Progenitor cell of endocrine pancreas (in vitro differentiated cells): Measurements from ENCODE around the gene GRHL1. TPM values are rescaled to one million over a fixed set of nuclear protein-coding genes. Genes with fewer than 3 reads are reported as not detected.

ENCODE experiments used
- DNase-seq: peaks from one replicate; pipeline ENCODE4 v3.0.0; 2021; ENCODE audit warnings: low spot score; ENCODE audit not compliant: unreplicated experiment
- H3K27ac Mint-ChIP-seq: 2 replicates; pipeline ENCODE4 v1.8.0; 2021; ENCODE audit warnings: mild to moderate bottlenecking, moderate library complexity, mixed read lengths
- H3K27me3 Mint-ChIP-seq: 2 replicates; pipeline ENCODE4 v1.8.0; 2021; ENCODE audit warnings: mixed read lengths
- H3K36me3 Mint-ChIP-seq: 2 replicates; pipeline ENCODE4 v1.8.0; 2022; ENCODE audit warnings: mixed read lengths; ENCODE audit not compliant: insufficient read depth
- H3K4me1 Mint-ChIP-seq: 2 replicates; pipeline ENCODE4 v1.8.0; 2021; ENCODE audit warnings: low read depth, mixed read lengths
- H3K4me3 Mint-ChIP-seq: 2 replicates; pipeline ENCODE4 v1.8.0; 2021; ENCODE audit warnings: low read depth, mild to moderate bottlenecking, moderate library complexity, mixed read lengths
- H3K9me3 Mint-ChIP-seq: 2 replicates; pipeline ENCODE4 v1.8.0; 2021; ENCODE audit warnings: low read depth, mixed read lengths
- CTCF ChIP-seq: fragments of 200-600 bp; sonication (generic); IDR thresholded peaks from one replicate; pipeline ENCODE4 v1.5.0; 2021; ENCODE audit warnings: antibody characterized with exemption, mild to moderate bottlenecking; ENCODE audit not compliant: unreplicated experiment
- total RNA-seq: library from RNA; stranded (reverse); gene quantifications from 2 replicates; pipeline ENCODE4 v1.2.1, GENCODE V29; 2021

The GRHL1 gene
- total RNA-seq, 1 donor from 2014 or later, result 13.4 TPM

GRCh38 chr2:9964334-9964980 lies 13.0 kb downstream of the GRHL1 start:
- H3K9me3 Mint-ChIP-seq, result no peaks in the 10 kb centered on the region
- no peak for DNase-seq
- H3K27me3 Mint-ChIP-seq, result no peaks in the 10 kb centered on the region
- peaks cover 21% of the 10 kb centered on the region for H3K36me3 Mint-ChIP-seq
- no peak for TF ChIP-seq CTCF
- H3K4me3 Mint-ChIP-seq, result no peak overlapping the region
- no peak overlapping the region for H3K27ac Mint-ChIP-seq
- H3K4me1 Mint-ChIP-seq, result peaks cover 1% of the 10 kb centered on the region

GRCh38 chr2:9965119-9965822 lies 13.8 kb downstream of the GRHL1 start:
- DNase-seq, result no peak
- H3K36me3 Mint-ChIP-seq, result peaks cover 20% of the 10 kb centered on the region

GRCh38 chr2:9966491-9967022 lies 15.1 kb downstream of the GRHL1 start:
- H3K4me1 Mint-ChIP-seq, result peaks cover 1% of the 10 kb centered on the region
- peaks cover 20% of the 10 kb centered on the region for H3K36me3 Mint-ChIP-seq
- no peak overlapping the region for H3K4me3 Mint-ChIP-seq

More at GRCh38 chr2:9965119-9965822, 13.8 kb downstream of the GRHL1 start:
- no peak overlapping the region for H3K4me3 Mint-ChIP-seq
- no peak for TF ChIP-seq CTCF
- H3K27ac Mint-ChIP-seq, result no peak overlapping the region
- no peaks in the 10 kb centered on the region for H3K9me3 Mint-ChIP-seq
- H3K4me1 Mint-ChIP-seq, result peaks cover 1% of the 10 kb centered on the region
- H3K27me3 Mint-ChIP-seq, result no peaks in the 10 kb centered on the region

GRCh38 chr2:9967053-9967775 lies 15.7 kb downstream of the GRHL1 start:
- no peak overlapping the region for H3K4me3 Mint-ChIP-seq
- H3K4me1 Mint-ChIP-seq, result peaks cover 1% of the 10 kb centered on the region
- no peaks in the 10 kb centered on the region for H3K9me3 Mint-ChIP-seq
- H3K27me3 Mint-ChIP-seq, result no peaks in the 10 kb centered on the region
- no peak for DNase-seq
- H3K27ac Mint-ChIP-seq, result no peak overlapping the region
- TF ChIP-seq CTCF, result no peak
- H3K36me3 Mint-ChIP-seq, result peaks cover 15% of the 10 kb centered on the region

More at GRCh38 chr2:9966491-9967022, 15.1 kb downstream of the GRHL1 start:
- Mint-ChIP-seq H3K27me3 (no peaks in the 10 kb centered on the region), H3K9me3 (no peaks in the 10 kb centered on the region), H3K27ac (no peak overlapping the region)
- DNase-seq, result no peak
- no peak for TF ChIP-seq CTCF
